Colonic mucosa (tissue), 4 donors: Measurements from ENCODE around the gene SPO11. TPM values are rescaled to one million over a fixed set of nuclear protein-coding genes. Genes with fewer than 3 reads are reported as not detected.

Experiments used
- DNase-seq: peaks from one replicate; pipeline ENCODE4 v3.0.0-alpha.2; 2020
- H3K27ac ChIP-seq: fragments of 200-600 bp; one replicate; pipeline ENCODE4 v1.8.0; 2021
- H3K27me3 ChIP-seq: fragments of 200-600 bp; one replicate; pipeline ENCODE4 v1.8.0; 2021
- H3K36me3 ChIP-seq: fragments of 200-600 bp; one replicate; pipeline ENCODE4 v1.8.0; 2021
- H3K4me1 ChIP-seq: fragments of 200-600 bp; one replicate; pipeline ENCODE4 v1.8.0; 2021; ENCODE audit warnings: mild to moderate bottlenecking
- H3K4me3 ChIP-seq: fragments of 200-600 bp; one replicate; pipeline ENCODE4 v1.8.0; 2021
- H3K9ac ChIP-seq, 2 donors: one replicate each; pipeline ENCODE4 v1.7.0; 2013; ENCODE audit warnings: control low read depth in 2 of 2, low read depth in 2 of 2, low read length in 2 of 2
- H3K9me3 ChIP-seq: fragments of 200-600 bp; one replicate; pipeline ENCODE4 v1.8.0; 2021
- CTCF ChIP-seq: fragments of 200-600 bp; IDR thresholded peaks from one replicate; pipeline ENCODE4 v1.8.0; 2022; ENCODE audit warnings: antibody characterized with exemption, mild to moderate bottlenecking
- intact Hi-C: fragments of 100-400 bp; cut with DNase I; formaldehyde crosslinking; loops from one replicate; pipeline ENCODE4 v1.14.1; 2022
- total RNA-seq, 2 donors: library from RNA; stranded (reverse); fragmentation: NEBNext Ultra II Directional in 1 of 2; extraction: Animal tissue kit (Norgen Biotek cat#: 25700) in 1 of 2; gene quantifications; one replicate each; pipeline ENCODE4 v1.2.1, GENCODE V29; 2021
- donor health status: healthy.
- donor health status: DM: no; HTN: no; CAD: no.
- donor health status: DM: no; HTN: no; CAD: no.

SPO11 gene
- total RNA-seq, 2 donors from 2014 or later, result not detected

- Histone ChIP-seq H3K4me3 (no peak overlapping the region), H3K4me1 (peaks cover 15% of the 10 kb centered on the region), H3K27me3 (no peaks in the 10 kb centered on the region), H3K9ac (no peak overlapping the region), H3K27ac (no peak overlapping the region), H3K36me3 (no peaks in the 10 kb centered on the region), H3K9me3 (no peaks in the 10 kb centered on the region)
- no peak for TF ChIP-seq CTCF
- no peak for DNase-seq
- intact Hi-C loops, result no loop called here
Observed at GRCh38 chr20:57386762-57387161, 57.2 kb downstream of the SPO11 start.

- H3K27ac ChIP-seq, result no peak overlapping the region
- no peaks in the 10 kb centered on the region for H3K27me3 ChIP-seq
- peaks cover 15% of the 10 kb centered on the region for H3K4me1 ChIP-seq
- no peaks in the 10 kb centered on the region for H3K36me3 ChIP-seq
- intact Hi-C loops, result no loop called here
- H3K4me3 ChIP-seq, result no peak overlapping the region
- H3K9ac ChIP-seq, result no peak overlapping the region
- DNase-seq, result no peak
- no peaks in the 10 kb centered on the region for H3K9me3 ChIP-seq
- no peak for TF ChIP-seq CTCF
Observed at GRCh38 chr20:57387463-57387862, 57.9 kb downstream of the SPO11 start.

GRCh38 chr20:57387945-57388371, 58.4 kb downstream of the SPO11 start:
- intact Hi-C loops, result no loop called here
- H3K4me3 ChIP-seq, result no peak overlapping the region
- H3K36me3 ChIP-seq, result no peaks in the 10 kb centered on the region
- H3K9ac ChIP-seq, result no peak overlapping the region
- DNase-seq, result no peak
- no peak overlapping the region for H3K27ac ChIP-seq
- no peaks in the 10 kb centered on the region for H3K9me3 ChIP-seq
- peaks cover 16% of the 10 kb centered on the region for H3K4me1 ChIP-seq
- no peak for TF ChIP-seq CTCF
- no peaks in the 10 kb centered on the region for H3K27me3 ChIP-seq

- H3K4me1 ChIP-seq, result peaks cover 21% of the 10 kb centered on the region
- H3K9me3 ChIP-seq, result no peaks in the 10 kb centered on the region
- no peak for TF ChIP-seq CTCF
- peak; percentile 85 for DNase-seq
- H3K27me3 ChIP-seq, result no peaks in the 10 kb centered on the region
- H3K4me3 ChIP-seq, result peak overlapping the region; percentile 15
- H3K36me3 ChIP-seq, result no peaks in the 10 kb centered on the region
- peak overlapping the region; percentile 61 for H3K27ac ChIP-seq
- peak overlapping the region; percentile 68 to 86 for H3K9ac ChIP-seq
- intact Hi-C loops, result no loop called here
Observed at GRCh38 chr20:57388953-57389694, 59.5 kb downstream of the SPO11 start.

- no peaks in the 10 kb centered on the region for H3K36me3 ChIP-seq
- H3K9ac ChIP-seq, result peak overlapping the region; percentile 68 to 86
- no peaks in the 10 kb centered on the region for H3K9me3 ChIP-seq
- peak overlapping the region; percentile 61 for H3K27ac ChIP-seq
- no peak for TF ChIP-seq CTCF
- peaks cover 28% of the 10 kb centered on the region for H3K4me1 ChIP-seq
- intact Hi-C loops, result no loop called here
- H3K4me3 ChIP-seq, result peak overlapping the region; percentile 15
- no peaks in the 10 kb centered on the region for H3K27me3 ChIP-seq
- DNase-seq, result no peak
Observed at GRCh38 chr20:57389695-57390603, 60.3 kb downstream of the SPO11 start.
